ENCODE measurements around the gene IFNAR1.
"Not testable (repeated sequence)": the region's sequence is repeated elsewhere in the genome, so short reads cannot be mapped to it uniquely, and the experiment has no call there.

DNA sequence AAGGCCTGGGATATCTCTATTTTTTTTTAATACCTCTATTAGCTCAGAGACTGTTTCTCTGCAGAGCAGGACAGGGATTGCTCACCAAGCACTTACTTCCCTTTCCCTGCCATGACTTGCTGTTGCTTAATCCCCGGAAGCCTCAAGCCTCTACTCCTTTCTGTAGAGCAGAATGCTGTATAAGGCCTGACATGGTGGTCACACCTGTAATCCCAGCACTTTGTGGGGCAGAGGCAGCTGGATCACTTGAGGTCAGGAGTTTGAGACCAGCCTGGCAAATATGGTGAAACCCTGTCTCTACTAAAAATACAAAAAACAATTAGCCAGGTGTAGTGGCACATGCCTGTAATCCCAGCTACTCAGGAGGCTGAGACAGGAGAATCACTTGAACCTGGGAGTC lies 55.2 kb downstream of the IFNAR1 start:
- TF ChIP-seq, protein P1, sequence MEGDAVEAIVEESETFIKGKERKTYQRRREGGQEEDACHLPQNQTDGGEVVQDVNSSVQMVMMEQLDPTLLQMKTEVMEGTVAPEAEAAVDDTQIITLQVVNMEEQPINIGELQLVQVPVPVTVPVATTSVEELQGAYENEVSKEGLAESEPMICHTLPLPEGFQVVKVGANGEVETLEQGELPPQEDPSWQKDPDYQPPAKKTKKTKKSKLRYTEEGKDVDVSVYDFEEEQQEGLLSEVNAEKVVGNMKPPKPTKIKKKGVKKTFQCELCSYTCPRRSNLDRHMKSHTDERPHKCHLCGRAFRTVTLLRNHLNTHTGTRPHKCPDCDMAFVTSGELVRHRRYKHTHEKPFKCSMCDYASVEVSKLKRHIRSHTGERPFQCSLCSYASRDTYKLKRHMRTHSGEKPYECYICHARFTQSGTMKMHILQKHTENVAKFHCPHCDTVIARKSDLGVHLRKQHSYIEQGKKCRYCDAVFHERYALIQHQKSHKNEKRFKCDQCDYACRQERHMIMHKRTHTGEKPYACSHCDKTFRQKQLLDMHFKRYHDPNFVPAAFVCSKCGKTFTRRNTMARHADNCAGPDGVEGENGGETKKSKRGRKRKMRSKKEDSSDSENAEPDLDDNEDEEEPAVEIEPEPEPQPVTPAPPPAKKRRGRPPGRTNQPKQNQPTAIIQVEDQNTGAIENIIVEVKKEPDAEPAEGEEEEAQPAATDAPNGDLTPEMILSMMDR (IDR thresholded peaks at IDR 0.05; ENCODE audit: low read length): not testable (repeated sequence)
- TF ChIP-seq EZH2 (optimal IDR thresholded peaks at IDR 0.05; ENCODE audit: low read depth, low read length); EZH2phosphoT487 (IDR thresholded peaks at IDR 0.05; ENCODE audit: low read length): not testable (repeated sequence)
